H9 (cell line): Measurements from ENCODE around the gene ALB. TPM values are rescaled to one million over a fixed set of nuclear protein-coding genes. Genes with fewer than 3 reads are reported as not detected.

Experiments
- DNase-seq: peaks from one replicate; pipeline ENCODE4 v3.0.0-alpha.2; 2017
- H2AFZ ChIP-seq: one replicate; pipeline ENCODE4 v1.6.1; 2013; ENCODE audit warnings: mild to moderate bottlenecking, low read length, control low read depth, moderate library complexity
- H2AK5ac ChIP-seq: 2 replicates; pipeline ENCODE4 v1.6.1; 2013; ENCODE audit warnings: low read length, control low read depth, mixed read lengths; ENCODE audit not compliant: insufficient read length
- H2BK120ac ChIP-seq: one replicate; pipeline ENCODE4 v1.6.1; 2013; ENCODE audit warnings: low read depth, mild to moderate bottlenecking, low read length, control low read depth, inconsistent platforms; ENCODE audit not compliant: poor library complexity, severe bottlenecking
- H2BK12ac ChIP-seq: 2 replicates; pipeline ENCODE4 v1.6.1; 2013; ENCODE audit warnings: low read length, control low read depth, mixed read lengths, low read depth; ENCODE audit not compliant: insufficient read length
- H2BK15ac ChIP-seq: 2 replicates; pipeline ENCODE4 v1.6.1; 2013; ENCODE audit warnings: low read depth, low read length, control low read depth
- H2BK20ac ChIP-seq: one replicate; pipeline ENCODE4 v1.6.1; 2013; ENCODE audit warnings: low read depth, mild to moderate bottlenecking, low read length, control low read depth, inconsistent platforms; ENCODE audit not compliant: poor library complexity, severe bottlenecking
- H2BK5ac ChIP-seq: 2 replicates; pipeline ENCODE4 v1.6.1; 2013; ENCODE audit warnings: low read length, control low read depth, mixed read lengths; ENCODE audit not compliant: insufficient read length
- H3K14ac ChIP-seq: 2 replicates; pipeline ENCODE4 v1.6.1; 2013; ENCODE audit warnings: low read length, control low read depth; ENCODE audit not compliant: insufficient read depth
- H3K18ac ChIP-seq: 2 replicates; pipeline ENCODE4 v1.6.1; 2013; ENCODE audit warnings: low read depth, mild to moderate bottlenecking, mixed read lengths, low read length, control low read depth; ENCODE audit not compliant: insufficient read length
- H3K23ac ChIP-seq: 2 replicates; pipeline ENCODE4 v1.6.1; 2013; ENCODE audit warnings: low read length, control low read depth, mixed read lengths, low read depth; ENCODE audit not compliant: insufficient read length
- H3K23me2 ChIP-seq: 2 replicates; pipeline ENCODE4 v1.6.1; 2013; ENCODE audit warnings: low read depth, mild to moderate bottlenecking, mixed read lengths, low read length, control low read depth; ENCODE audit not compliant: insufficient read length, poor library complexity, severe bottlenecking
- H3K27ac ChIP-seq: 2 replicates; pipeline ENCODE4 v1.5.1; 2013; ENCODE audit warnings: low read length, control low read depth, mixed read lengths, low read depth; ENCODE audit not compliant: insufficient read length
- H3K27me3 ChIP-seq: 2 replicates; pipeline ENCODE4 v1.6.1; 2013; ENCODE audit warnings: low read length, control low read depth, inconsistent platforms; ENCODE audit not compliant: insufficient read depth
- H3K4ac ChIP-seq: 2 replicates; pipeline ENCODE4 v1.6.1; 2013; ENCODE audit warnings: low read depth, mild to moderate bottlenecking, control low read depth, inconsistent platforms, low read length, moderate library complexity
- H3K4me1 ChIP-seq: 2 replicates; pipeline ENCODE4 v1.6.1; 2013; ENCODE audit warnings: low read length, control low read depth, inconsistent platforms; ENCODE audit not compliant: insufficient read depth
- H3K4me2 ChIP-seq: 2 replicates; pipeline ENCODE4 v1.6.1; 2013; ENCODE audit warnings: low read length, control low read depth, mixed read lengths; ENCODE audit not compliant: insufficient read length, insufficient read depth
- H3K56ac ChIP-seq: 2 replicates; pipeline ENCODE4 v1.6.1; 2013; ENCODE audit warnings: low read depth, mild to moderate bottlenecking, mixed read lengths, low read length, control low read depth; ENCODE audit not compliant: insufficient read length
- H3K79me1 ChIP-seq: 2 replicates; pipeline ENCODE4 v1.6.1; 2013; ENCODE audit warnings: low read depth, mild to moderate bottlenecking, moderate library complexity, low read length, control low read depth, inconsistent platforms; ENCODE audit not compliant: insufficient read depth, poor library complexity, severe bottlenecking
- H3K79me2 ChIP-seq: 2 replicates; pipeline ENCODE4 v1.6.1; 2013; ENCODE audit warnings: low read length, control low read depth, inconsistent platforms; ENCODE audit not compliant: insufficient read depth
- H3K9ac ChIP-seq: 2 replicates; pipeline ENCODE4 v1.6.1; 2013; ENCODE audit warnings: low read length, control low read depth, mixed read lengths; ENCODE audit not compliant: insufficient read length; ENCODE audit errors: extremely low read depth
- H3K9me3 ChIP-seq: one replicate; pipeline ENCODE4 v1.6.1; 2013; ENCODE audit warnings: low read depth, low read length, inconsistent platforms; ENCODE audit not compliant: control insufficient read depth
- H3T11ph ChIP-seq: one replicate; pipeline ENCODE4 v1.6.1; 2013; ENCODE audit warnings: mild to moderate bottlenecking, low read length, control low read depth, inconsistent platforms
- H4K20me1 ChIP-seq: one replicate; pipeline ENCODE4 v1.6.1; 2013; ENCODE audit not compliant: control insufficient read depth, insufficient read length, insufficient read depth
- H4K5ac ChIP-seq: 2 replicates; pipeline ENCODE4 v1.6.1; 2013; ENCODE audit warnings: low read depth, mild to moderate bottlenecking, mixed read lengths, low read length, control low read depth; ENCODE audit not compliant: insufficient read length
- H4K8ac ChIP-seq: replicated peaks from 2 replicates; pipeline ENCODE4 v1.6.1; 2013; ENCODE audit warnings: low read length, control low read depth, mixed read lengths, low read depth; ENCODE audit not compliant: insufficient read length
- H4K91ac ChIP-seq: 2 replicates; pipeline ENCODE4 v1.6.1; 2013; ENCODE audit warnings: low read depth, mild to moderate bottlenecking, moderate library complexity, mixed read lengths, low read length, control low read depth; ENCODE audit not compliant: insufficient read length
- H3K27ac Mint-ChIP-seq, 3 experiments: 2 replicates in 2 of 3; 3 replicates in 1 of 3; pipeline ENCODE4 v1.8.0; 2020 to 2021; ENCODE audit warnings: mixed read lengths in 3 of 3, mild to moderate bottlenecking in 1 of 3, moderate library complexity in 1 of 3
- H3K27me3 Mint-ChIP-seq: 2 replicates; pipeline ENCODE4 v1.8.0; 2021; ENCODE audit warnings: low read depth, mild to moderate bottlenecking, moderate library complexity, mixed read lengths
- H3K36me3 Mint-ChIP-seq, 3 experiments: 2 replicates in 2 of 3; 3 replicates in 1 of 3; pipeline ENCODE4 v1.8.0; 2020 to 2021; ENCODE audit warnings: low read depth in 3 of 3, mixed read lengths in 3 of 3; ENCODE audit not compliant: insufficient read depth in 1 of 3
- H3K4me1 Mint-ChIP-seq, 2 experiments: 2 replicates each; pipeline ENCODE4 v1.8.0; 2020; ENCODE audit warnings: mixed read lengths in 2 of 2
- H3K4me3 Mint-ChIP-seq, 2 experiments: 2 replicates in 1 of 2; 3 replicates in 1 of 2; pipeline ENCODE4 v1.8.0; 2020 to 2021; ENCODE audit warnings: mild to moderate bottlenecking in 2 of 2, mixed read lengths in 2 of 2, moderate library complexity in 1 of 2
- H3K9me3 Mint-ChIP-seq, 2 experiments: 2 replicates in 1 of 2; 3 replicates in 1 of 2; pipeline ENCODE4 v1.8.0; 2020; ENCODE audit warnings: mild to moderate bottlenecking in 2 of 2, mixed read lengths in 2 of 2, moderate library complexity in 1 of 2
- CTCF ChIP-seq: fragments of 200-600 bp; sonication (generic); conservative IDR thresholded peaks from 3 replicates; pipeline ENCODE4 v1.8.0; 2021; ENCODE audit warnings: antibody characterized with exemption, mild to moderate bottlenecking
- WGBS: extraction: QIAGEN DNeasy Blood & Tissue Kit; methylation state at CpG from one replicate; pipeline ENCODE4 v1.1.7; 2013; ENCODE audit warnings: missing lambda C conversion rate, low lambda C conversion rate, mixed read lengths; ENCODE audit not compliant: insufficient read length; ENCODE audit errors: extremely low coverage; 5-methylcytosine and 5-hydroxymethylcytosine counted together
- total RNA-seq: library from RNA; stranded (reverse); gene quantifications from 2 replicates; pipeline ENCODE4 v1.2.1, GENCODE V29; 2021

ALB gene
- total RNA-seq, 1 experiment from 2014 or later, result not detected

GRCh38 chr4:73460913-73461522, 56.9 kb downstream of the ALB start:
- no peak overlapping the region for H2BK120ac ChIP-seq
- no peak overlapping the region; a peak in 1 of 5 replicates for H3K4me3 Mint-ChIP-seq
- no peak overlapping the region for H3T11ph ChIP-seq
- H2AFZ ChIP-seq, result no peak overlapping the region
- H4K5ac ChIP-seq, result no peak overlapping the region
- no peak for DNase-seq
- no peak overlapping the region for H2BK20ac ChIP-seq
- H3K4me2 ChIP-seq, result no peak overlapping the region
- no peak overlapping the region for H3K27ac Mint-ChIP-seq
- no peaks in the 10 kb centered on the region for H4K20me1 ChIP-seq
- no peak overlapping the region for H2BK12ac ChIP-seq
- H3K27me3 ChIP-seq, result no peaks in the 10 kb centered on the region
- H3K27me3 Mint-ChIP-seq, result no peaks in the 10 kb centered on the region
- H3K9me3 ChIP-seq, result no peaks in the 10 kb centered on the region
- no peak overlapping the region for H4K8ac ChIP-seq
- TF ChIP-seq CTCF, result no peak
- H2AK5ac ChIP-seq, result no peak overlapping the region
- H3K23ac ChIP-seq, result no peak overlapping the region
- H2BK15ac ChIP-seq, result no peak overlapping the region
- H3K18ac ChIP-seq, result no peak overlapping the region
- peaks cover 4 to 5% of the 10 kb centered on the region in 2 experiments; a peak in 1 of 4 replicates for H3K4me1 Mint-ChIP-seq
- no peaks in the 10 kb centered on the region for H3K4me1 ChIP-seq
- 100% methylated on average over 1 of the region's 4 CpGs for WGBS
- no peaks in the 10 kb centered on the region for H3K79me1 ChIP-seq
- H3K56ac ChIP-seq, result no peak overlapping the region
- no peaks in the 10 kb centered on the region for H3K79me2 ChIP-seq
- H4K91ac ChIP-seq, result no peak overlapping the region
- H3K9me3 Mint-ChIP-seq, result peaks cover 17 to 20% of the 10 kb centered on the region in 2 experiments
- H3K23me2 ChIP-seq, result no peaks in the 10 kb centered on the region
- peaks cover 17 to 42% (median 19%) of the 10 kb centered on the region in 3 experiments for H3K36me3 Mint-ChIP-seq
- H3K9ac ChIP-seq, result no peak overlapping the region
- no peak overlapping the region for H3K27ac ChIP-seq
- no peak overlapping the region for H3K14ac ChIP-seq
- H3K4ac ChIP-seq, result no peak overlapping the region
- no peak overlapping the region for H2BK5ac ChIP-seq
